Measurements from ENCODE around the gene BBLN.
"Not testable (repeated sequence)": the region's sequence is repeated elsewhere in the genome, so short reads cannot be mapped to it uniquely, and the experiment has no call there.

The BBLN gene

GRCh38 chr9:128164307-128164885 lies 4.3 kb downstream of the BBLN start:
- no peak overlapping the region for H3K4me3 Mint-ChIP-seq
- no peaks in the 10 kb centered on the region for H3K9me3 Mint-ChIP-seq
- ATAC-seq (replicated peaks; ENCODE audit: extremely low read depth, poor library complexity, severe bottlenecking): no peak
- H3K27ac Mint-ChIP-seq (ENCODE audit: low read depth): no peak overlapping the region
- peaks cover 26% of the 10 kb centered on the region for H3K4me1 Mint-ChIP-seq
- DNase-seq (ENCODE audit: low spot score in 2 of 2): no peak
- no peaks in the 10 kb centered on the region for H3K27me3 Mint-ChIP-seq
- peaks cover 19% of the 10 kb centered on the region for H3K36me3 Mint-ChIP-seq (ENCODE audit: insufficient read depth)

DNA sequence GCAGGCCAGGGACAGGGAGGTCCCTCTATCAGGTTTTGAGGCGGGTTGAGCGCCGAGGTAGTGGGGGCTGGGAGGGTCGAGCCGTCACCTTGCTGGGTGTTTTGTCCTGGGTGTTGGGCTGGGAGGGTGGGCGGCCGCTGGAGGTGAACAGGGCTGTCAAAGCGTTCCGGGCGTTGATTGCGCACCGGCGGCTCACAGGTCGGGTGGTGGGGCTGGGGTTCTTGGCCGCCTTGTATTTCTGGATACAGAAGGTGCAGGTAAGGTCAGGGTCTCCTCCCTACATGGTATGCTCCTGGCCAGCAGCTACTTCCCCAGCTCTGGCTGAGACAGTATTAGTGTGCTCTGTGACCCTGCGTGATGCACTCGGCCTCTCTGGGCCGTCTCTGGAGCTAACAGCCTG lies 6.1 kb downstream of the BBLN start:
- H3K4me1 Mint-ChIP-seq: peaks cover 18% of the 10 kb centered on the region
- DNase-seq (ENCODE audit: low spot score in 2 of 2) (no peak), ATAC-seq (replicated peaks; ENCODE audit: extremely low read depth, poor library complexity, severe bottlenecking) (no peak)
- no peaks in the 10 kb centered on the region for H3K27me3 Mint-ChIP-seq
- H3K36me3 Mint-ChIP-seq (ENCODE audit: insufficient read depth): peaks cover 25% of the 10 kb centered on the region
- no peak overlapping the region for H3K27ac Mint-ChIP-seq (ENCODE audit: low read depth)
- H3K9me3 Mint-ChIP-seq: no peaks in the 10 kb centered on the region
- H3K4me3 Mint-ChIP-seq: no peak overlapping the region

- DNase-seq (ENCODE audit: low spot score in 2 of 2): no peak
- no peak overlapping the region for H3K27ac Mint-ChIP-seq (ENCODE audit: low read depth)
- H3K27me3 Mint-ChIP-seq: no peaks in the 10 kb centered on the region
- peaks cover 14% of the 10 kb centered on the region for H3K4me1 Mint-ChIP-seq
- peaks cover 25% of the 10 kb centered on the region for H3K36me3 Mint-ChIP-seq (ENCODE audit: insufficient read depth)
- H3K9me3 Mint-ChIP-seq: no peaks in the 10 kb centered on the region
- no peak for ATAC-seq (replicated peaks; ENCODE audit: extremely low read depth, poor library complexity, severe bottlenecking)
- no peak overlapping the region for H3K4me3 Mint-ChIP-seq
These were observed 7.1 kb downstream of the BBLN start for GRCh38 chr9:128167209-128167608.

DNA sequence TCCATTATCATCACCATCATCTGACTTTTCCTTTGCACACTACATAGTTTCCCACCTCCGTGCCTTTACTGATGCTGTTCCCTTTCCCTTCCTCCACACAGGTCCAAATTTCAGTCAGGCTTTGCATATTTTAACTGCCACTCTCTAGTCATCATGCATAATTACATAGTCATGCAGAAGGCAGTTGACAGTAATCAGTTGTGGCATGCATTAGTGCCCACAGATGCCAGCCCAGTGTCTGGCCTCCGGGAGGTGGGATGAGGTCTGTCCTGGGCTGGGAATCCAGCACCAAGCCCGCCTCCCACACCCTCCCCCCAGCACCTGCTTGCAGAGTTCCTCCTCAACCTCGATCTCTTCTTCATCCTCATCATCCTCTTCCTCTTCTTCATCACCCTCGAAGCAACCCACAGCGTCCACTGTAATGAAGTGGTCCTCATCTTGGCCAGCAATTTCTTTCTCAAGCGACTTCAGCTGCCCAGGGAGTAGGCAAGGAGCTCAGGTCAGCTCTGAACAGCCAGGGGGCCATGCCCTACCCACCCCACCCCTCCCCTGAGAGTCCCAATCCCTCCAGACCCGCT lies 8.8 kb downstream of the BBLN start:
- peaks cover 7% of the 10 kb centered on the region for H3K4me1 Mint-ChIP-seq
- no peaks in the 10 kb centered on the region for H3K27me3 Mint-ChIP-seq
- ATAC-seq (replicated peaks; ENCODE audit: extremely low read depth, poor library complexity, severe bottlenecking): no peak
- H3K4me3 Mint-ChIP-seq: no peak overlapping the region
- DNase-seq (ENCODE audit: low spot score in 2 of 2): no peak
- H3K27ac Mint-ChIP-seq (ENCODE audit: low read depth): no peak overlapping the region
- H3K9me3 Mint-ChIP-seq: no peaks in the 10 kb centered on the region
- H3K36me3 Mint-ChIP-seq (ENCODE audit: insufficient read depth): peaks cover 32% of the 10 kb centered on the region

DNA sequence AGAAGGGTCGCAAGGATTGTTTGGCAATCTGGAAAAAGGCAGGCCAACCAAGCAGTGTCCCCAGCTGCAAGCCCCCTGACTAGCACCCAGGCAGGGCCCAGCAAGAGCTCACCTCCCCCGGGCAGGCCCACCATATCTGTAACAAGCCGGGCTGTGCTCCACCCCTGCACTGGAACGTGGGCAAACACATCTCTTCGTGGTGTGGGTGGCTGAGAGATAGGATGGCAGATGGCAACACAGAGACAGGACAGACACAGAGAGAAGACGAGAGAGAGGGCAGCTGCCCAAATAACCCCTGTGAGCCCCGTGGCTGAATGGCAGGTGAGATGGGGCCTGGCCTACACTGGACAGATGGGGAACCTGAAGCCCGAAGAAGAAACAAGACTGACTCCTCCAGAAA lies 9.4 kb downstream of the BBLN start:
- peaks cover 7% of the 10 kb centered on the region for H3K4me1 Mint-ChIP-seq
- peaks cover 31% of the 10 kb centered on the region for H3K36me3 Mint-ChIP-seq (ENCODE audit: insufficient read depth)
- no peak for ATAC-seq (replicated peaks; ENCODE audit: extremely low read depth, poor library complexity, severe bottlenecking)
- H3K27me3 Mint-ChIP-seq: no peaks in the 10 kb centered on the region
- no peak overlapping the region for H3K27ac Mint-ChIP-seq (ENCODE audit: low read depth)
- H3K4me3 Mint-ChIP-seq: no peak overlapping the region
- H3K9me3 Mint-ChIP-seq: no peaks in the 10 kb centered on the region
- DNase-seq (ENCODE audit: low spot score in 2 of 2): no peak

GRCh38 chr9:128169925-128170324 lies 9.9 kb downstream of the BBLN start:
- Mint-ChIP-seq H3K27me3 (no peaks in the 10 kb centered on the region), H3K9me3 (no peaks in the 10 kb centered on the region), H3K4me3 (no peak overlapping the region), H3K36me3 (ENCODE audit: insufficient read depth) (peaks cover 30% of the 10 kb centered on the region), H3K27ac (ENCODE audit: low read depth) (no peak overlapping the region), H3K4me1 (peaks cover 7% of the 10 kb centered on the region)
- ATAC-seq (replicated peaks; ENCODE audit: extremely low read depth, poor library complexity, severe bottlenecking): no peak
- DNase-seq (ENCODE audit: low spot score in 2 of 2): no peak

- Mint-ChIP-seq H3K27ac (ENCODE audit: low read depth) (no peak overlapping the region), H3K4me1 (no peaks in the 10 kb centered on the region), H3K4me3 (no peak overlapping the region), H3K36me3 (ENCODE audit: insufficient read depth) (peaks cover 25% of the 10 kb centered on the region), H3K9me3 (no peaks in the 10 kb centered on the region), H3K27me3 (no peaks in the 10 kb centered on the region)
- no peak for ATAC-seq (replicated peaks; ENCODE audit: extremely low read depth, poor library complexity, severe bottlenecking)
- no peak for DNase-seq (ENCODE audit: low spot score in 2 of 2)
These were observed 14.0 kb downstream of the BBLN start for GRCh38 chr9:128174062-128174461.

- DNase-seq (ENCODE audit: low spot score in 2 of 2): no peak
- Mint-ChIP-seq H3K4me1 (no peaks in the 10 kb centered on the region), H3K4me3 (no peak overlapping the region), H3K36me3 (ENCODE audit: insufficient read depth) (peaks cover 26% of the 10 kb centered on the region), H3K9me3 (no peaks in the 10 kb centered on the region), H3K27me3 (no peaks in the 10 kb centered on the region), H3K27ac (ENCODE audit: low read depth) (peak overlapping the region; percentile 61)
- no peak for ATAC-seq (replicated peaks; ENCODE audit: extremely low read depth, poor library complexity, severe bottlenecking)
These were observed 15.1 kb downstream of the BBLN start for GRCh38 chr9:128175102-128175563.

DNA sequence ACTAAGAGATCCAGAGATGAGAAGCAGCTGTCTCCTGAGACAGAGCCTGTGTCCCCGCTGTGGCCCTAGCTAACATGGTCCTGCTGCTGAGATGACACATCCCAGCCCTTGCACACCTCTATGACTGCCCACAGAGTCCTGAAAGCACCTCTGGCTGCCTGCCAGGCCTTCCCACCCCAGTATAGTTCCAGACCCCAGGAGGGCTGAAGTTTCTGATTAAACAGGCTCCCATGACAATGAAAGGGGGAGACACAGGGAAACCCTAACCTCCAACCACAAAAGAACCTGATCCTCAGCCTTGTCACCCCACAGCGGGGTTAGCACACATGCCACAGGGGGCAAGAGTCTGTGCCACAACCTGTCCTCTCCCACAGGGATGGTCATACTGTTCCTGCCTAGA lies 15.7 kb downstream of the BBLN start:
- no peaks in the 10 kb centered on the region for H3K4me1 Mint-ChIP-seq
- no peaks in the 10 kb centered on the region for H3K9me3 Mint-ChIP-seq
- ATAC-seq (replicated peaks; ENCODE audit: extremely low read depth, poor library complexity, severe bottlenecking) (no peak), DNase-seq (ENCODE audit: low spot score in 2 of 2) (no peak)
- H3K27me3 Mint-ChIP-seq: no peaks in the 10 kb centered on the region
- H3K4me3 Mint-ChIP-seq: no peak overlapping the region
- H3K27ac Mint-ChIP-seq (ENCODE audit: low read depth): peak overlapping the region; percentile 61
- peaks cover 26% of the 10 kb centered on the region for H3K36me3 Mint-ChIP-seq (ENCODE audit: insufficient read depth)

GRCh38 chr9:128178806-128179431 lies 18.9 kb downstream of the BBLN start:
- Mint-ChIP-seq H3K4me3 (no peak overlapping the region), H3K9me3 (no peaks in the 10 kb centered on the region), H3K27ac (ENCODE audit: low read depth) (no peak overlapping the region), H3K36me3 (ENCODE audit: insufficient read depth) (peaks cover 25% of the 10 kb centered on the region), H3K27me3 (no peaks in the 10 kb centered on the region), H3K4me1 (peaks cover 10% of the 10 kb centered on the region)
- no peak for DNase-seq (ENCODE audit: low spot score in 2 of 2)
- ATAC-seq (replicated peaks; ENCODE audit: extremely low read depth, poor library complexity, severe bottlenecking): no peak

DNA sequence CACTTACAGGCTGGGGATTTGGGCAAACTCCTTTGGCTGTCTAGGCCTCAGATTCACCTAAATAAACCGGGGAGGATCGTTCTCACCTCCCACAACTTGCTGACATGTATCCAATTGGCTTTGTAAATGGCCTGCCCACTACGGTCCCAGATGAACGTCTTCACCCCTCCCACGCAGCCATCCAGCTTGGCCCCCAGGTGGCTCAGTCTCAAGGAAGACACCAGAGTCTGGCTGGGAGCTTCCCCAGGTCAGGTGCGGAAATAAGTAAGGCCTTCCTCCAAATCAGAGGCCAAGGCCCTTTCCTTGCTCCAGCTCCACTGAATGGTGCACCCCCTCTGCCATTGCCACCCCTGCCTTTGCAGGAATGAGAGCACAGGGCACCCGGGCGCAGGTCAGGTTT lies 19.9 kb downstream of the BBLN start:
- H3K9me3 Mint-ChIP-seq: no peaks in the 10 kb centered on the region
- no peak for ATAC-seq (replicated peaks; ENCODE audit: extremely low read depth, poor library complexity, severe bottlenecking)
- peaks cover 10% of the 10 kb centered on the region for H3K4me1 Mint-ChIP-seq
- DNase-seq (ENCODE audit: low spot score in 2 of 2): no peak
- H3K27me3 Mint-ChIP-seq: no peaks in the 10 kb centered on the region
- H3K4me3 Mint-ChIP-seq: no peak overlapping the region
- peaks cover 23% of the 10 kb centered on the region for H3K36me3 Mint-ChIP-seq (ENCODE audit: insufficient read depth)
- no peak overlapping the region for H3K27ac Mint-ChIP-seq (ENCODE audit: low read depth)

GRCh38 chr9:128180447-128180846 lies 20.4 kb downstream of the BBLN start:
- ATAC-seq (replicated peaks; ENCODE audit: extremely low read depth, poor library complexity, severe bottlenecking) (no peak), DNase-seq (ENCODE audit: low spot score in 2 of 2) (no peak)
- Mint-ChIP-seq H3K9me3 (no peaks in the 10 kb centered on the region), H3K27me3 (no peaks in the 10 kb centered on the region), H3K36me3 (ENCODE audit: insufficient read depth) (peaks cover 21% of the 10 kb centered on the region), H3K27ac (ENCODE audit: low read depth) (no peak overlapping the region), H3K4me1 (peaks cover 10% of the 10 kb centered on the region), H3K4me3 (no peak overlapping the region)

- Mint-ChIP-seq H3K4me1 (peaks cover 14% of the 10 kb centered on the region), H3K36me3 (ENCODE audit: insufficient read depth) (peaks cover 24% of the 10 kb centered on the region)
- not testable (repeated sequence) for H3K27ac Mint-ChIP-seq (ENCODE audit: low read depth); H3K4me3 Mint-ChIP-seq; DNase-seq (ENCODE audit: low spot score in 2 of 2); H3K9me3 Mint-ChIP-seq; ATAC-seq (replicated peaks; ENCODE audit: extremely low read depth, poor library complexity, severe bottlenecking); H3K27me3 Mint-ChIP-seq
These were observed 21.4 kb downstream of the BBLN start for GRCh38 chr9:128181480-128181879.

Data from central memory CD8-positive, alpha-beta T cell (primary cell).